ENCODE data around the gene SLC24A3.

GRCh38 chr20:19649041-19649440, 436.6 kb downstream of the SLC24A3 start:
- no peak for TF ChIP-seq CTCF (optimal IDR thresholded peaks at IDR 0.05 in 1 of 3, IDR thresholded peaks at IDR 0.05 in 1 of 3, conservative IDR thresholded peaks at IDR 0.05 in 1 of 3; ENCODE audit: extremely low read depth in 1 of 3, insufficient read depth in 2 of 3, low read length in 3 of 3)
- no peak for TF ChIP-seq EZH2 (IDR thresholded peaks at IDR 0.05; ENCODE audit: low read length)
